HG03565 (cell line): ENCODE results near the gene PHF23.
"Not testable (repeated sequence)": the region's sequence is repeated elsewhere in the genome, so short reads cannot be mapped to it uniquely, and the experiment has no call there.

ENCODE experiments used
- ATAC-seq: cut with Tn5 transposase; IDR thresholded peaks from one replicate; pipeline ENCODE4 v1.9.1; 2021; ENCODE audit warnings: mild to moderate bottlenecking, moderate library complexity; ENCODE audit not compliant: unreplicated experiment

PHF23 gene

GRCh38 chr17:7258731-7259554 is 19.7 kb upstream of the PHF23 start:
- no peak for ATAC-seq

GRCh38 chr17:7256766-7257456 is 17.7 kb upstream of the PHF23 start:
- no peak for ATAC-seq

- no peak for ATAC-seq
These were observed 15.3 kb upstream of the PHF23 start for GRCh38 chr17:7254511-7254910.

GRCh38 chr17:7253082-7253481 is 13.8 kb upstream of the PHF23 start:
- ATAC-seq: no peak

- peak; percentile 35 for ATAC-seq
These were observed 13.2 kb upstream of the PHF23 start, which contains the start of gene ELP5 for GRCh38 chr17:7252176-7253043. Gene ELP5, plus strand, starts transcription at chr17:7252215. Its CDS starts 336 bp downstream, at chr17:7252551.

- ATAC-seq: peak; percentile 74
These were observed 12.5 kb upstream of the PHF23 start, which contains the start of gene CTDNEP1 for GRCh38 chr17:7251661-7252175. Gene CTDNEP1, minus strand, starts transcription at chr17:7251734. Its CDS starts 438 bp downstream, at chr17:7251296.

GRCh38 chr17:7250695-7251627 is 11.7 kb upstream of the PHF23 start:
- ATAC-seq: peak; percentile 1

- ATAC-seq: no peak
These were observed 10.6 kb upstream of the PHF23 start for GRCh38 chr17:7249830-7250229.

- ATAC-seq: no peak
These were observed 10.0 kb upstream of the PHF23 start for GRCh38 chr17:7249214-7249613.

- ATAC-seq: no peak
These were observed 9.5 kb upstream of the PHF23 start for GRCh38 chr17:7248796-7249195.

GRCh38 chr17:7246779-7247178 is 7.5 kb upstream of the PHF23 start:
- ATAC-seq: no peak

GRCh38 chr17:7243838-7244237 is 4.6 kb upstream of the PHF23 start:
- not testable (repeated sequence) for ATAC-seq

GRCh38 chr17:7243453-7243729 is 4.1 kb upstream of the PHF23 start:
- ATAC-seq: no peak

GRCh38 chr17:7242717-7243452 is 3.6 kb upstream of the PHF23 start:
- peak; percentile 34 for ATAC-seq

- peak; percentile 20 for ATAC-seq
These were observed 2.8 kb upstream of the PHF23 start, which contains the start of gene GABARAP for GRCh38 chr17:7241783-7242716. Gene GABARAP, minus strand, starts transcription at chr17:7242449. Its CDS starts 119 bp downstream, at chr17:7242330.

- no peak for ATAC-seq
These were observed 2.0 kb upstream of the PHF23 start for GRCh38 chr17:7241090-7241733.

GRCh38 chr17:7240375-7240774 is 1.1 kb upstream of the PHF23 start:
- no peak for ATAC-seq
